Measurements from ENCODE around the gene SERPINA10.

The SERPINA10 gene

DNA sequence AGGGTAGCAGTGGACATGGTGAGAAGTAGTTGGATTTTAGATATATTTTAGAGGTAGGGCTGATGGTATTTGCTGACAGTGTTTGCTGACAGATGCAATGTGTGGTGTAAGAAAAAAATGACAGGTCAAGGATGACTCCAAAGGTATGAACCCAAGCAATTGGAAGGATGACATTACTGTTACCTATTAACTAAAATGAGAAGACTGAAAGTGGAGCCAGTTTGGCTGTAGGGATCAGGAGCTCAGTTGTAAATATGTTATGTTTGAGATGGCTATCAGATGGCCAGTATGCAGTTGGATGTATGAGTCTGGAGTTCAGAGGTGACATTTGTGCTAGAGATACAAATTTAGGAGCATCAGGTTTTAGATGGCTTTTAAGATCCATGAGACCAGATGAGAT lies 47.5 kb upstream of the SERPINA10 start:
- Histone ChIP-seq H3F3A (ENCODE audit: low read depth) (no peaks in the 10 kb centered on the region), H4K20me1 (ENCODE audit: insufficient read depth, low read length, poor library complexity, severe bottlenecking) (no peaks in the 10 kb centered on the region), H3K4me1 (ENCODE audit: insufficient read depth, low read length, poor library complexity, severe bottlenecking) (no peaks in the 10 kb centered on the region), H3K27me3 (ENCODE audit: insufficient read depth, low read length, poor library complexity, severe bottlenecking) (no peaks in the 10 kb centered on the region), H3K36me3 (ENCODE audit: insufficient read depth, low read length) (no peaks in the 10 kb centered on the region), H3K79me2 (ENCODE audit: insufficient read depth, low read length) (no peaks in the 10 kb centered on the region), H3K9ac (ENCODE audit: low read depth, low read length, poor library complexity, severe bottlenecking) (no peak overlapping the region), H3K4me3 (ENCODE audit: low read length, poor library complexity, severe bottlenecking) (no peak overlapping the region), H3K9me3 (ENCODE audit: insufficient read depth, low read depth, low read length) (no peaks in the 10 kb centered on the region; the same call in 1 of the 2 replicates), H2AFZ (ENCODE audit: low read length) (no peak overlapping the region), H3K9me2 (replicated peaks; ENCODE audit: low read depth, low read length) (no peaks in the 10 kb centered on the region), H3K4me2 (ENCODE audit: low read depth, low read length, poor library complexity, severe bottlenecking) (no peak overlapping the region)
- no peak for TF ChIP-seq EZH2phosphoT487 (IDR thresholded peaks at IDR 0.05; ENCODE audit: borderline replicate concordance)
- TF ChIP-seq, protein P1, sequence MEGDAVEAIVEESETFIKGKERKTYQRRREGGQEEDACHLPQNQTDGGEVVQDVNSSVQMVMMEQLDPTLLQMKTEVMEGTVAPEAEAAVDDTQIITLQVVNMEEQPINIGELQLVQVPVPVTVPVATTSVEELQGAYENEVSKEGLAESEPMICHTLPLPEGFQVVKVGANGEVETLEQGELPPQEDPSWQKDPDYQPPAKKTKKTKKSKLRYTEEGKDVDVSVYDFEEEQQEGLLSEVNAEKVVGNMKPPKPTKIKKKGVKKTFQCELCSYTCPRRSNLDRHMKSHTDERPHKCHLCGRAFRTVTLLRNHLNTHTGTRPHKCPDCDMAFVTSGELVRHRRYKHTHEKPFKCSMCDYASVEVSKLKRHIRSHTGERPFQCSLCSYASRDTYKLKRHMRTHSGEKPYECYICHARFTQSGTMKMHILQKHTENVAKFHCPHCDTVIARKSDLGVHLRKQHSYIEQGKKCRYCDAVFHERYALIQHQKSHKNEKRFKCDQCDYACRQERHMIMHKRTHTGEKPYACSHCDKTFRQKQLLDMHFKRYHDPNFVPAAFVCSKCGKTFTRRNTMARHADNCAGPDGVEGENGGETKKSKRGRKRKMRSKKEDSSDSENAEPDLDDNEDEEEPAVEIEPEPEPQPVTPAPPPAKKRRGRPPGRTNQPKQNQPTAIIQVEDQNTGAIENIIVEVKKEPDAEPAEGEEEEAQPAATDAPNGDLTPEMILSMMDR (conservative IDR thresholded peaks at IDR 0.05; ENCODE audit: low read length), result no peak

DNA sequence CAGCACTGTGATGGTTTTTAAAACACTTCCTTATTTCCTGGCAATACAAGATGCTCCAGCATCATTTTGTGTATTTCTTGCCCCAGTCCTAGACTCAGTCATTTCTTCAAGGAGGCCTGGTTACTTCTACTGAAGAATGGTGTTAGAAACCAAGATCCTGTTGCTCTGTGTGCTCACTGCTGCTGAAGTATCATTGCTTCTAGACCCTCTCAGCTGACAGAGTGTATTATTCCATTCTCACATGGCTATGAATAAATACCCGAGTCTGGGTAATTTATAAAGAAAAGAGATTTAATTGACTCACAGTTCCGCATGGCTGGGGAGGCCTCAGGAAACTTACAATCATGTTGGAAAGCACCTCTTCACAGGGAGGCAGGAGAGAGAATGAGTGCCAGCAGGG lies 45.0 kb upstream of the SERPINA10 start:
- no peaks in the 10 kb centered on the region for H4K20me1 ChIP-seq (ENCODE audit: insufficient read depth, low read length, poor library complexity, severe bottlenecking)
- no peaks in the 10 kb centered on the region for H3K36me3 ChIP-seq (ENCODE audit: insufficient read depth, low read length)
- H3K4me1 ChIP-seq (ENCODE audit: insufficient read depth, low read length, poor library complexity, severe bottlenecking), result no peaks in the 10 kb centered on the region
- H3K27me3 ChIP-seq (ENCODE audit: insufficient read depth, low read length, poor library complexity, severe bottlenecking), result no peaks in the 10 kb centered on the region
- H3K4me2 ChIP-seq (ENCODE audit: low read depth, low read length, poor library complexity, severe bottlenecking), result no peak overlapping the region
- H3F3A ChIP-seq (ENCODE audit: low read depth), result no peaks in the 10 kb centered on the region
- TF ChIP-seq EZH2phosphoT487 (IDR thresholded peaks at IDR 0.05; ENCODE audit: borderline replicate concordance), result no peak
- TF ChIP-seq, protein P1 (conservative IDR thresholded peaks at IDR 0.05; ENCODE audit: low read length), result no peak
- H3K9me2 ChIP-seq (replicated peaks; ENCODE audit: low read depth, low read length), result no peaks in the 10 kb centered on the region
- no peaks in the 10 kb centered on the region for H3K79me2 ChIP-seq (ENCODE audit: insufficient read depth, low read length)
- H3K9me3 ChIP-seq (ENCODE audit: insufficient read depth, low read depth, low read length), result no peaks in the 10 kb centered on the region
- no peak overlapping the region for H3K9ac ChIP-seq (ENCODE audit: low read depth, low read length, poor library complexity, severe bottlenecking)
- H2AFZ ChIP-seq (ENCODE audit: low read length), result no peak overlapping the region
- no peak overlapping the region for H3K4me3 ChIP-seq (ENCODE audit: low read length, poor library complexity, severe bottlenecking)

DNA sequence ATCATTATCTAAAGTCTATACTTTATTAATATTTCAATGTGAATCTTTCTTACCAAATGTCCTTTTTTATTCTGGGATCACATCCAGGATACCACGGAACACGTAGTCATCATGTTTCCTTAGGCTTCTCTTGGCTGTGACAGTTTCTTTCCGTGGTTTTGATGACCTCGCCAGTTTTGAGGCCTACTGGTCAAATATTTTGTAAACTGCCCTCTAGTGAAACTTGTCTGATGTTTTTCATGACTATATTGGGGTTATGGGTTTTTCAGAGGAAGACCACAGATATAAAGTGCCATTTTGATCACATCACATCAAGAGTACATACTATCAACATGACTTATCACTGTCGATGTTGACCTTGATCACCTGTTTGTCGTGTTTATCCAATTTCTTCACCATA lies 44.2 kb upstream of the SERPINA10 start:
- Histone ChIP-seq H3K4me2 (ENCODE audit: low read depth, low read length, poor library complexity, severe bottlenecking) (no peak overlapping the region), H2AFZ (ENCODE audit: low read length) (no peak overlapping the region), H3K9me3 (ENCODE audit: insufficient read depth, low read depth, low read length) (no peaks in the 10 kb centered on the region), H3K36me3 (ENCODE audit: insufficient read depth, low read length) (no peaks in the 10 kb centered on the region), H3K4me3 (ENCODE audit: low read length, poor library complexity, severe bottlenecking) (no peak overlapping the region), H3K4me1 (ENCODE audit: insufficient read depth, low read length, poor library complexity, severe bottlenecking) (no peaks in the 10 kb centered on the region), H3K27me3 (ENCODE audit: insufficient read depth, low read length, poor library complexity, severe bottlenecking) (no peaks in the 10 kb centered on the region), H3K79me2 (ENCODE audit: insufficient read depth, low read length) (no peaks in the 10 kb centered on the region), H3F3A (ENCODE audit: low read depth) (no peaks in the 10 kb centered on the region), H4K20me1 (ENCODE audit: insufficient read depth, low read length, poor library complexity, severe bottlenecking) (no peaks in the 10 kb centered on the region), H3K9ac (ENCODE audit: low read depth, low read length, poor library complexity, severe bottlenecking) (no peak overlapping the region), H3K9me2 (replicated peaks; ENCODE audit: low read depth, low read length) (no peaks in the 10 kb centered on the region)
- TF ChIP-seq EZH2phosphoT487 (IDR thresholded peaks at IDR 0.05; ENCODE audit: borderline replicate concordance), result no peak
- TF ChIP-seq, protein P1 (conservative IDR thresholded peaks at IDR 0.05; ENCODE audit: low read length), result no peak
